Pancreas (tissue), 10 donors: ENCODE results near the gene CIC. TPM values are rescaled to one million over a fixed set of nuclear protein-coding genes. Genes with fewer than 3 reads are reported as not detected.

Experiments
- ATAC-seq, 4 donors: fragments of 200-7000 bp; cut with Tn5 transposase; one replicate each; pipeline versions ENCODE4 v1.8.0 to v1.9.1; 2020; ENCODE audit warnings: mild to moderate bottlenecking in 4 of 4, moderate library complexity in 4 of 4
- DNase-seq, 6 donors: peaks; one replicate each; pipeline ENCODE4 v3.0.0-alpha.2; 2020
- FAIRE-seq: peaks from 2 replicates; lab custom pipeline; 2012; peaks lifted over from hg19 to GRCh38; lab: Jason Lieb, UNC
- H3K27ac ChIP-seq, 4 donors: fragments of 200-600 bp; sonication (generic); 1 replicate in 3 of 4; 2 replicates in 1 of 4; pipeline versions ENCODE4 v1.5.0 to v1.8.0; 2020
- H3K27me3 ChIP-seq, 4 donors: fragments of 200-600 bp; one replicate each; pipeline ENCODE4 v1.8.0; 2021
- H3K36me3 ChIP-seq, 3 donors: fragments of 200-600 bp; sonication (generic) in 1 of 3; one replicate each; pipeline versions ENCODE4 v1.5.0 to v1.8.0; 2020 to 2021
- H3K4me1 ChIP-seq, 3 donors: fragments of 200-600 bp; one replicate each; pipeline ENCODE4 v1.8.0; 2021
- H3K4me3 ChIP-seq, 4 donors: fragments of 200-600 bp; sonication (generic) in 2 of 4; one replicate each; pipeline versions ENCODE4 v1.5.0 to v1.8.0; 2020 to 2021
- H3K9me3 ChIP-seq, 4 donors: fragments of 200-600 bp; one replicate each; pipeline ENCODE4 v1.8.0; 2021
- WGBS, 2 donors: extraction: QIAGEN DNeasy Blood & Tissue Kit; methylation state at CpG; one replicate each; pipeline ENCODE4 v1.1.7; 2013; 5-methylcytosine and 5-hydroxymethylcytosine counted together
- intact Hi-C, 3 donors: fragments of 100-400 bp; cut with DNase I; formaldehyde crosslinking; loops; one replicate each; pipeline versions ENCODE4 v1.11.1 to v1.14.2; 2022
- polyA plus RNA-seq, 2 donors: library from polyadenylated mRNA; stranded (reverse); fragments of 200-250 nt; gene quantifications; one replicate each; pipeline ENCODE4 v1.2.3, GENCODE V29; 2013
- total RNA-seq, 6 donors: library from RNA; stranded (reverse); fragmentation: NEBNext Ultra II Directional in 4 of 6; extraction: Animal tissue kit (Norgen Biotek cat#: 25700) in 4 of 6; gene quantifications; one replicate each; pipeline versions ENCODE4 v1.2.1 to v1.2.4, GENCODE V29; 2021 to 2023
- TF ChIP-seq, protein P1 (sequence below), 4 donors: fragments of 200-600 bp; sonication (generic) in 3 of 4; IDR thresholded peaks; one replicate each; pipeline versions ENCODE4 v1.5.0 to v1.8.0; 2021; ENCODE audit warnings: antibody characterized with exemption in 4 of 4
- donor health status: healthy with polysubstance abuse.
- donor health status: DM: no; HTN: no; CAD: no; lungs with moderate emphysema.
- donor health status: DM: no; HTN: no; CAD: no.
- donor health status: control.
- donor health status: control.
- donor health status: Bipolar disorder and iron deficiency.
- donor health status: DM: yes; HTN: yes; CAD: no.
- donor health status: DM: no; HTN: no; CAD: no.
- donor health status: DM: no; HTN: no; CAD: no.
- donor health status: DM: yes; HTN: yes; CAD: no.

Gene CIC
- total and polyA plus RNA-seq, 8 donors: 27.7 to 65.0 (median 33.4) TPM

DNA sequence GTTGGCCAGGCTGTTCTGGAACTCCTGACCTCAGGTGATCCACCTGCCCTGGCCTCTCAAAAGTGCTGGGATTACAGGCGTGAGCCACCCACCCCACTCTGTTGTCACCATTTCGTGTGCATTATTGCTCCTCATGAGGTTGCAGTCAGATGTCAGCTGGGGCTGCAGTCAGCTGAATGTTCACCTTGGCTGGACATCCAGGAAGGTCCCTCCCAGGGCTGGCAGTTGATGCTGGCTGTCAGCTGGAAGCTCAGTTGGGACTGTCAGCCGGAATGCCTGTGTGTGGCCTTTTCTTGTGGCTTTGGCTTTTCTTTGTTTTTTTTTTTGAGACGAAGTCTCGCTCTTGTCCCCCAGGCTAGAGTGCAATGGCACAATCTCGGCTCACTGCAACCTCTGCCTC lies 63.0 kb downstream of the CIC start:
- H3K4me1 ChIP-seq: no peaks in the 10 kb centered on the region
- no peaks in the 10 kb centered on the region for H3K9me3 ChIP-seq
- TF ChIP-seq, protein P1, sequence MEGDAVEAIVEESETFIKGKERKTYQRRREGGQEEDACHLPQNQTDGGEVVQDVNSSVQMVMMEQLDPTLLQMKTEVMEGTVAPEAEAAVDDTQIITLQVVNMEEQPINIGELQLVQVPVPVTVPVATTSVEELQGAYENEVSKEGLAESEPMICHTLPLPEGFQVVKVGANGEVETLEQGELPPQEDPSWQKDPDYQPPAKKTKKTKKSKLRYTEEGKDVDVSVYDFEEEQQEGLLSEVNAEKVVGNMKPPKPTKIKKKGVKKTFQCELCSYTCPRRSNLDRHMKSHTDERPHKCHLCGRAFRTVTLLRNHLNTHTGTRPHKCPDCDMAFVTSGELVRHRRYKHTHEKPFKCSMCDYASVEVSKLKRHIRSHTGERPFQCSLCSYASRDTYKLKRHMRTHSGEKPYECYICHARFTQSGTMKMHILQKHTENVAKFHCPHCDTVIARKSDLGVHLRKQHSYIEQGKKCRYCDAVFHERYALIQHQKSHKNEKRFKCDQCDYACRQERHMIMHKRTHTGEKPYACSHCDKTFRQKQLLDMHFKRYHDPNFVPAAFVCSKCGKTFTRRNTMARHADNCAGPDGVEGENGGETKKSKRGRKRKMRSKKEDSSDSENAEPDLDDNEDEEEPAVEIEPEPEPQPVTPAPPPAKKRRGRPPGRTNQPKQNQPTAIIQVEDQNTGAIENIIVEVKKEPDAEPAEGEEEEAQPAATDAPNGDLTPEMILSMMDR (IDR thresholded peaks at IDR 0.05): no peak
- no peak for DNase-seq
- no peak for FAIRE-seq
- no peak overlapping the region for H3K27ac ChIP-seq
- intact Hi-C loops: no loop called here
- no peaks in the 10 kb centered on the region for H3K27me3 ChIP-seq
- no peak for ATAC-seq
- 91 to 95% methylated on average over 6 of the region's 6 CpGs for WGBS, 2 donors
- H3K36me3 ChIP-seq: no peaks in the 10 kb centered on the region
- no peak overlapping the region for H3K4me3 ChIP-seq

DNA sequence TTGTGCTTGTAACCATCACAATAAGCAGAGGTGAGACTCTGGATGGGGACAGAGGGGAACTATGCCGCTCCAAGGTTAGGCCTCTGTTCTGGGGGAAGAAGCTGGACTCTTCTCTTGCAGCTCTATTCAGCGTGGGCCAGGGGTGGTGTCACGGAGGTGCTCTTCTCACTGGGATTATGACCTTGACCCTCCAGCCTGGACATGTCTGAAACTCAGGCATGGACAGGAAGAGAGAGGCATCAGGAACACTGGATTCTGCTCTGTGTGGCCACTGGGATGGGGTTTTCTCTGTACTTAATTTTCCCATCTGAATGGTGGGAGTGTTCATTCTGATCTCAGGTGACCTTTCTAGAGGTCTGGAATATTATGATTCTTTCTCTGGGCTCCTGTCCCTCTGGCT lies 64.0 kb downstream of the CIC start:
- ATAC-seq: no peak
- TF ChIP-seq, protein P1 (IDR thresholded peaks at IDR 0.05): no peak
- Histone ChIP-seq H3K27me3 (no peaks in the 10 kb centered on the region), H3K4me1 (no peaks in the 10 kb centered on the region), H3K9me3 (no peaks in the 10 kb centered on the region), H3K27ac (no peak overlapping the region), H3K4me3 (no peak overlapping the region), H3K36me3 (no peaks in the 10 kb centered on the region)
- no peak for DNase-seq
- FAIRE-seq: no peak
- 85 to 86% methylated on average over 3 of the region's 3 CpGs for WGBS, 2 donors
- intact Hi-C loops: no loop called here

DNA sequence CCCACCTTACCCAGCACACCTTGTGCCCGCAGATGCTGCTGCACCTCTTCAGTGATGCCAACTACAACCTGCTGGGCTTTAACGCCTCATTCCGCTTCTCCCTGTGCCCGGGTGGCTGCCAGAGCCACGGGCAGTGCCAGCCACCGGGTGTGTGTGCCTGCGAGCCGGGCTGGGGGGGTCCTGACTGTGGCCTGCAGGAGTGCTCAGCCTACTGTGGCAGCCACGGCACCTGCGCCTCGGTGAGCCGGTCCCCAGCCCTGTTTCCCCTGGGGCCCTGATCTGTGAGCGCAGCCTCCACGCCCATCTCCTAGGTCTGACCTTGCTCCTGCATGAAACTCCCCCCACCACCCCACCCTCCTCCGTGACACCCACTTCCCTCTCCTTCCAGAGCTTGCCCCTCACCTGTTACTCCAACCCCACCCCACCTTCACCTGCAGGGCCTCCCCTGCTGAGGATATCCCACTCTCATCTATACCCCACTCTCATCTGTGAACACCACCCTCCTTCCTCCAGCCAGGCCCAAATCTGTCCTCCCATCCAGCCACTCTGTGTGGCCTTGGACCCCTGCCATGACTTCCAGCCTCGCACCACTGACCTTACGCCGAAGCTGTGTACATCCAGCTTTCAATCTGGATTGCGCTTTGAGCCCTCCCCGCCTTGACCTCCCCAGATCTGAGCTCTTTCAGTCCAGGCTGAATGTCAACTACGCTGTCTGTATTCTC lies 65.1 kb downstream of the CIC start:
- FAIRE-seq: no peak

DNA sequence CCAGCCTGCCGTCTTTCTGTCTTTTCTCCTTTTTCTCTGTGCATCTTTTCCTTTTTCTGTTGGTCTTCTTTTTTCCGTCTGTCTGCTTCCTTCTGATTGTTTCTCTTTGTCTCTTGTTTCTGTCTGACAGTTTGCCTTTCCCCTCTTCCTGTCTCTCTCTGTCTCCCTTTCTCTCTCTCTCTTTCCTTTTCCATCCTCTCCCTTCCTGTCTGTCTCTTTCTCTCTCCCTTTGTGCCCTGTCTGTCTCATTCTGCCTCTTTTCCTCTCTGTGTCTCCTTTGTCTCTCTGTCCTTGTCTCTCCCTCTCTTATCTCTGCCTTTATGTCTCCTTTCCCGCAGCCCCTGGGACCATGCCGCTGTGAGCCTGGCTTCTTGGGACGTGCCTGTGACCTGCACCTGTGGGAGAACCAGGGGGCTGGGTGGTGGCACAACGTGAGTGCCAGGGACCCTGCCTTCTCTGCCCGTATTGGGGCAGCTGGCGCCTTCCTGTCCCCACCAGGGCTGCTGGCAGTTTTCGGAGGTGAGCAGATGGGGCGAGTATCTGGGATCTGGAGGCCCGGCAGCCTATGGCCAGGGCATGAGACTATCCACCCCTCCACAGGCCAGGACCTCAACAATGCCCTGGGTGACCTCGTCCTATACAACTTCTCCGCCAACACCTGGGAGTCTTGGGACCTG lies 65.8 kb downstream of the CIC start:
- no peaks in the 10 kb centered on the region for H3K36me3 ChIP-seq
- H3K9me3 ChIP-seq: no peaks in the 10 kb centered on the region
- intact Hi-C loops: no loop called here
- WGBS, 2 donors: 84 to 88% methylated on average over 13 of the region's 13 CpGs
- ATAC-seq: no peak
- no peak overlapping the region for H3K4me3 ChIP-seq
- no peaks in the 10 kb centered on the region for H3K27me3 ChIP-seq
- no peak for FAIRE-seq
- no peak for DNase-seq
- H3K4me1 ChIP-seq: no peaks in the 10 kb centered on the region
- H3K27ac ChIP-seq: no peak overlapping the region
- TF ChIP-seq, protein P1 (IDR thresholded peaks at IDR 0.05): no peak

More for the DNA sequence above, 65.1 kb downstream of the CIC start:
- WGBS, 2 donors: 86 to 91% methylated on average over 20 to 21 of the region's 21 CpGs
- Histone ChIP-seq H3K9me3 (no peaks in the 10 kb centered on the region), H3K4me3 (no peak overlapping the region), H3K4me1 (no peaks in the 10 kb centered on the region), H3K27ac (no peak overlapping the region), H3K36me3 (no peaks in the 10 kb centered on the region), H3K27me3 (no peaks in the 10 kb centered on the region)
- TF ChIP-seq, protein P1 (IDR thresholded peaks at IDR 0.05): no peak
- no peak for DNase-seq
- intact Hi-C loops: no loop called here
- ATAC-seq: no peak
